Colonic mucosa (tissue), 4 donors: Measurements from ENCODE around the gene CFB. TPM values are rescaled to one million over a fixed set of nuclear protein-coding genes. Genes with fewer than 3 reads are reported as not detected.

Experiments used
- DNase-seq: peaks from one replicate; pipeline ENCODE4 v3.0.0-alpha.2; 2020
- H3K27ac ChIP-seq: fragments of 200-600 bp; one replicate; pipeline ENCODE4 v1.8.0; 2021
- H3K27me3 ChIP-seq: fragments of 200-600 bp; one replicate; pipeline ENCODE4 v1.8.0; 2021
- H3K36me3 ChIP-seq: fragments of 200-600 bp; one replicate; pipeline ENCODE4 v1.8.0; 2021
- H3K4me1 ChIP-seq: fragments of 200-600 bp; one replicate; pipeline ENCODE4 v1.8.0; 2021; ENCODE audit warnings: mild to moderate bottlenecking
- H3K4me3 ChIP-seq: fragments of 200-600 bp; one replicate; pipeline ENCODE4 v1.8.0; 2021
- H3K9ac ChIP-seq, 2 donors: one replicate each; pipeline ENCODE4 v1.7.0; 2013; ENCODE audit warnings: control low read depth in 2 of 2, low read depth in 2 of 2, low read length in 2 of 2
- H3K9me3 ChIP-seq: fragments of 200-600 bp; one replicate; pipeline ENCODE4 v1.8.0; 2021
- CTCF ChIP-seq: fragments of 200-600 bp; IDR thresholded peaks from one replicate; pipeline ENCODE4 v1.8.0; 2022; ENCODE audit warnings: antibody characterized with exemption, mild to moderate bottlenecking
- intact Hi-C: fragments of 100-400 bp; cut with DNase I; formaldehyde crosslinking; loops from one replicate; pipeline ENCODE4 v1.14.1; 2022
- total RNA-seq, 2 donors: library from RNA; stranded (reverse); fragmentation: NEBNext Ultra II Directional in 1 of 2; extraction: Animal tissue kit (Norgen Biotek cat#: 25700) in 1 of 2; gene quantifications; one replicate each; pipeline ENCODE4 v1.2.1, GENCODE V29; 2021
- donor health status: healthy.
- donor health status: DM: no; HTN: no; CAD: no.
- donor health status: DM: no; HTN: no; CAD: no.

Gene CFB
- total RNA-seq, 2 donors from 2014 or later: 20.4 to 60.6 TPM

GRCh38 chr6:31961616-31962015 lies 15.7 kb downstream of the CFB start:
- Histone ChIP-seq H3K9ac (no peak overlapping the region), H3K27ac (no peak overlapping the region), H3K4me1 (peaks cover 6% of the 10 kb centered on the region), H3K27me3 (no peaks in the 10 kb centered on the region), H3K36me3 (peaks cover 16% of the 10 kb centered on the region), H3K4me3 (no peak overlapping the region), H3K9me3 (no peaks in the 10 kb centered on the region)
- intact Hi-C loops: no loop called here
- no peak for DNase-seq
- no peak for TF ChIP-seq CTCF

DNA sequence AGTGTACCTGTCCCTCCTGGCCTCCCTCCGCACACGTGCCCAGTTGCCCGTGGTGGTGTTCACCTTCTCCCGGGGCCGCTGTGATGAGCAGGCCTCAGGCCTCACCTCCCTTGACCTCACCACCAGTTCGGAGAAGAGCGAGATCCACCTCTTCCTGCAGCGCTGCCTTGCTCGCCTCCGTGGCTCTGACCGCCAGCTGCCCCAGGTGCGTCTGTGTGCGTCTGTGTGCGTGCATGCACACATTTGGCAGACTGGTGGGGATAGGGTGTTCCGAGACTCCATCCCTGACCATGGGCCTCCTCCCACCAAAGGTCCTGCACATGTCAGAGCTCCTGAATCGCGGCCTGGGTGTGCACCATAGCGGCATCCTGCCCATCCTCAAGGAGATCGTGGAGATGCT lies 18.0 kb downstream of the CFB start:
- peaks cover 11% of the 10 kb centered on the region for H3K36me3 ChIP-seq
- no peaks in the 10 kb centered on the region for H3K4me1 ChIP-seq
- H3K4me3 ChIP-seq: no peak overlapping the region
- no peak for TF ChIP-seq CTCF
- no peaks in the 10 kb centered on the region for H3K27me3 ChIP-seq
- intact Hi-C loops: no loop called here
- DNase-seq: no peak
- no peak overlapping the region for H3K9ac ChIP-seq
- H3K9me3 ChIP-seq: no peaks in the 10 kb centered on the region
- H3K27ac ChIP-seq: no peak overlapping the region

DNA sequence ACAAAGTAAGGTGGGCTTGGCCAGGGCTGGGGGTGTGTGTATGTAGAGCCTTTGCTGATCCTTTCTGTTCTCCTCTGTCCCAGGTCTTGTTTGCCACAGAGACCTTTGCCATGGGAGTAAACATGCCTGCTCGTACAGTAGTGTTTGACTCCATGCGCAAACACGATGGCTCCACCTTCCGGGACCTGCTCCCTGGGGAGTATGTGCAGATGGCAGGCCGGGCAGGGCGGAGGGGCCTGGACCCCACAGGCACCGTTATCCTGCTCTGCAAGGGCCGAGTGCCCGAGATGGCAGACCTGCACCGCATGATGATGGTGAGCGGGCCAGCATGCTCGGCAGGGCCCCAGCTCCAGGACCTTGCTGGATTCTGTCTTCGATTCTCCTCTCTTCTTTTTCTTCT lies 19.8 kb downstream of the CFB start:
- Histone ChIP-seq H3K4me1 (no peaks in the 10 kb centered on the region), H3K27me3 (no peaks in the 10 kb centered on the region), H3K9ac (no peak overlapping the region), H3K9me3 (no peaks in the 10 kb centered on the region), H3K4me3 (no peak overlapping the region), H3K27ac (no peak overlapping the region), H3K36me3 (peaks cover 11% of the 10 kb centered on the region)
- DNase-seq: no peak
- no peak for TF ChIP-seq CTCF
- intact Hi-C loops: no loop called here

DNA sequence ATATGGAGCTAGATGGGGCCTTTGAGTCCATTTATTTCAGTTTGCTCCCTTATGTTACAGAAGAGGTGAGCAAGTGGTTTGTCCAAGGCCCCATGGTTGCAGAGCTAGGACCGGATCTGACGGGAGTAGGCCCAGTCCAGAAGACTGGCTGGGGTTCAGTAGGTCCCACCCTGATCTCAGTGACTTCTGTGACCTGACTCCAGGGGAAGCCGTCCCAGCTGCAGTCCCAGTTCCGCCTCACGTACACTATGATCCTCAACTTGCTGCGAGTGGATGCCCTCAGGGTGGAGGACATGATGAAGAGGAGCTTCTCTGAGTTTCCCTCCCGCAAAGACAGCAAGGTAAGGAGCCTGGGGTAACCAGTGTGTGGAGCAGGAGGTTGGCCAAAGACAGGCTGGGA lies 20.6 kb downstream of the CFB start:
- TF ChIP-seq CTCF: no peak
- no peaks in the 10 kb centered on the region for H3K4me1 ChIP-seq
- DNase-seq: no peak
- H3K27ac ChIP-seq: no peak overlapping the region
- H3K36me3 ChIP-seq: peaks cover 5% of the 10 kb centered on the region
- intact Hi-C loops: no loop called here
- no peaks in the 10 kb centered on the region for H3K9me3 ChIP-seq
- H3K4me3 ChIP-seq: no peak overlapping the region
- H3K9ac ChIP-seq: no peak overlapping the region
- H3K27me3 ChIP-seq: no peaks in the 10 kb centered on the region

- no peak overlapping the region for H3K27ac ChIP-seq
- H3K9ac ChIP-seq: no peak overlapping the region
- peaks cover 4% of the 10 kb centered on the region for H3K36me3 ChIP-seq
- no peak for TF ChIP-seq CTCF
- no peaks in the 10 kb centered on the region for H3K9me3 ChIP-seq
- H3K27me3 ChIP-seq: no peaks in the 10 kb centered on the region
- intact Hi-C loops: no loop called here
- DNase-seq: no peak
- no peaks in the 10 kb centered on the region for H3K4me1 ChIP-seq
- H3K4me3 ChIP-seq: no peak overlapping the region
Observed at GRCh38 chr6:31966997-31967925, 21.4 kb downstream of the CFB start.
